ENCODE data around the gene TMEM184C. TPM values are rescaled to one million over a fixed set of nuclear protein-coding genes. Genes with fewer than 3 reads are reported as not detected.

TMEM184C gene
- polyA plus RNA-seq, result 24.1 TPM

DNA sequence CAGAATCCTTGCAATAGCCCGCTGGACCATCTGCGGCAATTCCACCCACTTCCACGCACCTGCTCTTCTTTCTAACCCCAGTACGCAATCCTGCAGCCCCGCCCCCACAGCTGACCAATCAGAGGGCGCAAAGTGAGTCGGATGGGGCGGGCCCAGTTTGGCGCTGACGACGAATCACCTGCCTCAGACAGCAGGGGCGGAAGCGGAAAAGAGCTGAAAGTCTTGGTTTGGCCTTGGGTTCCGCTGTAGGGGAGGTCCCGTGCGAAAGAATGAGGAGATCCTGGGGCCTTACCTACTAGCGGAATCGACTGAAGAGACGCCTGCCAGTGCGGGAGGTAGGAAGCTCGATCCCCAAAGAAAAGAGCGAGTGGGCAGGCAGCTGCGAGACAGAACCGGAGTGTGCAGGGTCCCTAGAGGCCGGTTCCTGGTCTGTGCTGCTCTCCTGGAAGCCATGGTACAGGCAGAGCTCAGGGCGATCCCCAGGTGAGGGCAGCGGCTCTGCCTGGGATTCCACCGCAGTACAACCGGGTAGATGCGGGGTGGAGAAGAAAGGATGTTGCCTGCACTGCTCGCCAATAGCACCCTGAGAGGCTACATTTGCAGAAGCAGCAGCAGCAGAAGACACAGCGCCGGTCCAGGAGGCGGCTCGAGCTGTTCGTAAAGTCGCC, at the start of gene TMEM184C:
TSS of gene TMEM184C (plus strand) at position 225 of the 668 bp plus-strand sequence. CDS start 560 bp downstream, outside the sequence.
- H3K36me3 Mint-ChIP-seq, result peaks cover 5% of the 10 kb centered on the region
- peak within 1 kb of the TSS; percentile 93 to 98 (median 96) for H3K27ac Mint-ChIP-seq

DNA sequence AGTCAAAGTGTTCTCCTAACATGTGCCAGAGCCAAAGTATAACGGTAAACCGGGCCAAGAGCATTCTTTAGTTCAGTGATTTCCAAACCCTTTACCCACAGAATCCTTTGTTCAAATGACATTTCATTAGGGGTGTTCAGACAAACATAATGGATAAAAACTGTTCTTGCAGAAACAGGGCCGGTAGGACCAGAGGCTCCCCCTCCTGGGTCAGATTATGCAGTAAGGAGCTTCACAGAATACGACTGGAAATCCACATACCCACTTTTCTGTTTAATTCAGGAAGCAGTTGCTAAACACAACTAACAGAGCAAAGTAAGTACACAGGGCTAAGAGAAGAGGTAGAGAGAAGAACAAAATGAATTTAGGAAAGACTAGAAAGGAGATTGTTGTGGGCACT, 46.6 kb upstream of the TMEM184C start:
- Mint-ChIP-seq H3K4me1 (no peaks in the 10 kb centered on the region), H3K4me3 (no peak overlapping the region), H3K27ac (no peak overlapping the region)

More for the DNA sequence above, at the start of gene TMEM184C:
- H3K4me1 Mint-ChIP-seq, result peaks cover 24 to 27% (median 24%) of the 10 kb centered on the region in 3 donors
- H3K27me3 Mint-ChIP-seq, result peaks cover 2% of the 10 kb centered on the region
- H3K4me3 Mint-ChIP-seq, result peak within 1 kb of the TSS; percentile 95 to 99 (median 98)
- H3K9me3 Mint-ChIP-seq, result peaks cover 0 to 2% (median 0%) of the 10 kb centered on the region in 3 donors

DNA sequence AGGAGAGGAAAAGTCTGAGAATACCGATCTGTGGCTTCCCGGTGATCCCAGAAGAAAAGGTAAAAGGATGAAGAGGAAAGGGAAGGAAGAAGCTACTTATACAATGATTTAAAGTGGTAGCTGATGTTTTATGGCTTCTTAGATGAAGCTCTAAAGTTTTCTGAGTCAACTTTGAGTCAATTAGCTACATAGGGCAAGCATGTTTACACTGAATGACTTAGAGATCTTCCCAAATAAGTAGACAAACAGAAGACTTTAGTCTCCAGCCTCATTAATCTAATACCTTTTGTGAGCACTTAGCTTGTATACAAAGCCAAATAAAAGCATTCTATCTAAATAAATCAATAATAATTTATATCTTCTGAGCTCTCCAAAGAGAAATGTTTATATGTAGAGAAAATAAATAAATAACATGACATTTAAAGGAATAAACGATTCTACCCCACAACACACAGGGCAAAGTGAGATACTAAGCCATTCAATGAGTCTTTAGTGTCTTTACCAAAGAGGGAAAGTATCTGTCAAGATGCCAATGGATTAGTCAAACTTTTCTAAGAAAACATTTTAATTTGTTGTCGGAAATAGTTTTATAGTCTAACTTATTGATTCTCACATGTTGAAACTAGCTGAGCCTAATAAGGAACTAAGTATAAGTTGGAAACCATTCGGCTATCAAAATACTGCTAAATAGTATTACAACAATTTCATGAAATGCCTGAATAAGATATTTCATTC, 46.0 kb upstream of the TMEM184C start:
- H3K27me3 Mint-ChIP-seq, result peaks cover 1% of the 10 kb centered on the region
- H3K27ac Mint-ChIP-seq, result no peak overlapping the region
- peaks cover 0 to 3% (median 2%) of the 10 kb centered on the region in 3 donors for H3K9me3 Mint-ChIP-seq
- H3K4me3 Mint-ChIP-seq, result no peak overlapping the region
- no peaks in the 10 kb centered on the region for H3K36me3 Mint-ChIP-seq
- H3K4me1 Mint-ChIP-seq, result no peaks in the 10 kb centered on the region

More for the DNA sequence above, 46.6 kb upstream of the TMEM184C start:
- H3K36me3 Mint-ChIP-seq, result no peaks in the 10 kb centered on the region
- no peaks in the 10 kb centered on the region for H3K27me3 Mint-ChIP-seq
- peaks cover 0 to 3% (median 2%) of the 10 kb centered on the region in 3 donors for H3K9me3 Mint-ChIP-seq

DNA sequence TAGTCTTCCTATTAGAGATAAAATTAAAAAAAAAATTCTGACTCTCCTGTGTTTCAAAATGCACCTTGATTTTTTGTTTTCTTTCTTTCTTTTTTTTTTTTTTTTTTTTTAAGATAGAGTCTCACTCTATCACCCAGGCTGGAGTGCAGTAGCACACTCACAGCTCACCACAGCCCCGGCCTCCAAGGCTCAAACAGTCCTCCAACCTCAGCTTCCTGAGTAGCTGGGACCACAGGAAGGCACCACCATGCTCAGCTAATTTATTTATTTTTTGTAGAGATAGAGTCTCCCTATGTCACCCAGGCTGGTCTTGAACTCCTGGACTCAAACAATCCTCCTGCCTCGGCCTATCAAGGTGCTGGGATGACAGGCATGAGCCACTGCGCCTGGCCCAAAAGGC, 41.1 kb upstream of the TMEM184C start:
- peaks cover 5% of the 10 kb centered on the region for H3K27me3 Mint-ChIP-seq
- H3K4me3 Mint-ChIP-seq, result no peak overlapping the region
- no peak overlapping the region for H3K27ac Mint-ChIP-seq
- H3K9me3 Mint-ChIP-seq, result peaks cover 3% of the 10 kb centered on the region in 3 donors
- no peaks in the 10 kb centered on the region for H3K4me1 Mint-ChIP-seq
- no peaks in the 10 kb centered on the region for H3K36me3 Mint-ChIP-seq

DNA sequence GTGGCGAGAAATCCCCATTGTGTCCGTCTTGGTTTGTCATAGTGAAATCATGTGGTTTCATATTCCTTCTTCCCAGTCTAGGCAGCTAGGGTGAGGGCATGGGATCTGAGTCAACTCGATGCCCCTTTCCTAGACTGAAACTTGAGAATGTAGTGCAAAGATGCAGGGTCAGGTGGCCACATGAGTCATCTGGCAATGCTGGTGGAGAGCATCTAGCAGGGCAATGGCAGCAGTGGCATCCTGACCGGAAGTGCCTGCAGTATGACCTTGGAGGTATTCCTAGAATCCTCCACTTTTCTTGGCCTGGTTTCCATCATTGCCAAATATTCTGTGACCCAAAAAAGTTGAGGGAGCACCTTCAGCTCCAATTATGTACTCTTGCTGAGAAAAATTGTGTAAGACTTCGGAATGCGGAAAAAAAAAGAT, 39.1 kb upstream of the TMEM184C start:
- no peaks in the 10 kb centered on the region for H3K36me3 Mint-ChIP-seq
- peaks cover 5% of the 10 kb centered on the region for H3K27me3 Mint-ChIP-seq
- H3K9me3 Mint-ChIP-seq, result peaks cover 3 to 5% (median 3%) of the 10 kb centered on the region in 3 donors
- H3K4me1 Mint-ChIP-seq, result no peaks in the 10 kb centered on the region
- no peak overlapping the region for H3K4me3 Mint-ChIP-seq
- no peak overlapping the region for H3K27ac Mint-ChIP-seq

DNA sequence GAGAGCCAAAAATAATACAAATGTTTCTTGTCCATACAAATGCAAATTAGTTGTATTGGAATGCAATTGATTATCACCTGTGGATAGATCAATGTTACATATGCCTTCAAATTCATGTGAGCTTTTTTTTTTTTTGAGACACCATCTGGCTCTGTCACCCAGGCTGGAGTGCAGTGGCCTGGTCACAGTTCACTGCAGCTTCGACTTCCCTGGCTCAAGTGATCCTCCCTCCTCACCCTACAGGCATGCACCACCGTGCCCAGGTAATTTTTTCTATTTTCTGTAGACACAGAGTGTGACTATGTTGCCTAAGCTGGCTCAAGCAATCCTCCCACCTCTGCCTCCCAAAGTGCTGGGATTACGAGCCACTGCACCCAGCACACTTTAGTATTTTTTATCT, 38.6 kb upstream of the TMEM184C start:
- Mint-ChIP-seq H3K36me3 (no peaks in the 10 kb centered on the region), H3K9me3 (peaks cover 3 to 5% (median 3%) of the 10 kb centered on the region in 3 donors), H3K27me3 (peaks cover 5% of the 10 kb centered on the region), H3K4me1 (no peaks in the 10 kb centered on the region), H3K4me3 (no peak overlapping the region), H3K27ac (no peak overlapping the region)

DNA sequence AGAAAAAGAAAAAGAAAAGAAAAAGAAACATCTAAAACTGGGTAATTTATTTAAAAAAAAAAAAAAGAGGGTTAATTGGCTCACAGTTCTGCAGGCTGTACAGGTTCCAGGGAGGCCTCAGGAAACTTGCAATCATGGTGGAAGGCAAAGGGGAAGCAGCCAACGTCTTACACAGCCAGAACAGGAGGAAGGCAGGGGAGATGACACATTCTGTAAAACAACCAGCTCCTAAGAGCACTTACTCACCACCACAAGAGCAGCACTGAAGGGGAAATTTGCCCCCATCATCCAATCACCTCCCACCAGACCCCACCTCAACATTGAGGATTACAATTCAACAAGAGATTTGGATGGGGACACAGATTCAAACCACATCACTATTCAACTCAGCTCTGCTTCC, 36.8 kb upstream of the TMEM184C start:
- Mint-ChIP-seq H3K4me1 (no peaks in the 10 kb centered on the region), H3K9me3 (peaks cover 9 to 10% (median 9%) of the 10 kb centered on the region in 3 donors), H3K4me3 (no peak overlapping the region), H3K27me3 (peaks cover 5% of the 10 kb centered on the region), H3K27ac (no peak overlapping the region), H3K36me3 (no peaks in the 10 kb centered on the region)

DNA sequence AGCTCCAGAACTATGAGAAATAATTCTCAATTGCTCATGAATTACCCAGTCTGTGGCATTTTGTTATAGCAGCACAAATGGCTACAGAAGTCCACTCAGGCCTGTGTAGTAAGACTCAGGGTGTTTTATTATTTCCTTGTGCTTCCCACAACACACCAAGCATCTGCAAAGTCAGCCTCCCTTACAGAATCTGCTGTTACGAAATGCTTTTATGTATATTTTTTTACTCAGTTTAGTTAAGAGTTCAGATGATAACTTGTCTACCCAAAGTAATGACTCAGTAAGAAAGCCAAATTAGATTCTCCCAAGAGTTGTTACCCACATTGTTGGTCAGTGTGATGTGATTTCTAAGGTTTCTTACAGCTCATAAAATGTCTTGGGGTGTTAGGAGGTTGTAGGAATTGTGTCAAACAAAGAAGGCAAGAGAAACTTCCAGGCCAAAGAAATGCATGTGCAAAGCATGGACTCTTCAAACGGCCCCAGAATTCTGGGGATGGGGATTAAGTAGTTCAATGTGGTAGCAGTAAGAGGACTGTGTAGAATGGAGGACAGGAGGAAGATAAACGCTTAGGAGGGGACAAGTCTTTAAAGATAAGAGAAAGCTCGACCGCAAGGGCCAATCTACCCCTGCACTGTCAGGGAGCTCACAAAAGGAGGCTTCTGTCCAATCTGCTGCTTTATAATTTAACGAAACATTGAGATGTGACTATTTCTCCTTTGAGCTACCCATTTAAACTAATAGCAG, 35.4 kb upstream of the TMEM184C start:
- Mint-ChIP-seq H3K4me3 (peak overlapping the region in 1 of 4 donors; percentile 28), H3K36me3 (no peaks in the 10 kb centered on the region), H3K27me3 (peaks cover 8% of the 10 kb centered on the region), H3K4me1 (no peaks in the 10 kb centered on the region), H3K9me3 (peaks cover 9 to 10% (median 10%) of the 10 kb centered on the region in 3 donors), H3K27ac (no peak overlapping the region)

DNA sequence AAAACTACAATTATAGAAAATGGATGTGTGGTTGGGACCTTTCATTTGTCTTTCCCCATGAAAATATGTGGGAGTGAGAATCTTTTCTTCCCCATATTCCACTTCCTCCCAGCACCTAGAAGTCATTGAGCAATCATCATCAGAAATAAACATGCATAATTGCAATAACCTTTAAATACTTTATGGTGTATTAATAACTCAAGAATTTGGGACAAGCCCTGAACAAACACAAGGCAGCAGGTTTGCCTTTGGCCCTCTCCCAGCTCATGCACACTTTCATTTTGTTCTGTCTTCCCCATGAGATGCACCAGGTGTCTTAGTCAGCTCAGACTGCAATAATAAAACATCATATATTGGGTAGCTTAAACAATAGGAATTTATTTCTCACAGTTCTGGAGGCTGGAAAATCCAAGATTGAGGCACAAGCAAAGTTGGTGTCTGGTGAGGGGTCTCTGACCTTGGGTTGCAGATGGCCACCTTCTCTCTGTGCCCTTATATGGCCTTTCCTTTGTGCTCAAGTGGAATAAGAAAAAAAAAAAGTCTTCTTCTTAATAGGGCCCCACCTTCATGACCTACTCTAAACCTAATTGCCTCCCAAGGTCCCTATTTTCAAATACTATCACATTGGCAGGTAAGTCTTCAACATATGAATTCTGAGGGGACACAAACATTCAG, 34.7 kb upstream of the TMEM184C start:
- Mint-ChIP-seq H3K9me3 (peaks cover 9 to 10% (median 10%) of the 10 kb centered on the region in 3 donors), H3K4me1 (no peaks in the 10 kb centered on the region), H3K27ac (no peak overlapping the region), H3K36me3 (no peaks in the 10 kb centered on the region), H3K4me3 (no peak overlapping the region), H3K27me3 (peaks cover 8% of the 10 kb centered on the region)

DNA sequence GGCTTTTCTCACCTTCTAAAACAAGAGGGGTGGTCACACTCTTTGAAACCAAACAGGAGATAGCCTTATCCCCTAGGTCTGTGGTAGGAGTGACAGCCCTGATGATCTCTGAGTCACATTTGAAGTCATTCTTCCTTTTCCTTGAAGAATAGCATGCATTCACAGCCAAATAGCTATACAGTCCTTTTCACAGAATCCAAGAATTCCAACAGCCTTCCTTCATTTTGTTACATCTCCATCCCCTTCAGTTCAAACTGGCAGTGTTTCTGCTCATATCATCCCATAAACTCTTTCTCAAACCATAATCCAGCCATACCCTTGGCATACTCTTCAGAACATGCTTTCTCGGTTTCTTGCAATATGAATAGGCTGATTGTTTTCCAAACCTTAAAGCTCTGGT, 33.3 kb upstream of the TMEM184C start:
- Mint-ChIP-seq H3K27ac (no peak overlapping the region), H3K4me1 (no peaks in the 10 kb centered on the region), H3K27me3 (peaks cover 8% of the 10 kb centered on the region), H3K9me3 (peaks cover 9 to 10% (median 10%) of the 10 kb centered on the region in 3 donors), H3K4me3 (no peak overlapping the region), H3K36me3 (no peaks in the 10 kb centered on the region)

DNA sequence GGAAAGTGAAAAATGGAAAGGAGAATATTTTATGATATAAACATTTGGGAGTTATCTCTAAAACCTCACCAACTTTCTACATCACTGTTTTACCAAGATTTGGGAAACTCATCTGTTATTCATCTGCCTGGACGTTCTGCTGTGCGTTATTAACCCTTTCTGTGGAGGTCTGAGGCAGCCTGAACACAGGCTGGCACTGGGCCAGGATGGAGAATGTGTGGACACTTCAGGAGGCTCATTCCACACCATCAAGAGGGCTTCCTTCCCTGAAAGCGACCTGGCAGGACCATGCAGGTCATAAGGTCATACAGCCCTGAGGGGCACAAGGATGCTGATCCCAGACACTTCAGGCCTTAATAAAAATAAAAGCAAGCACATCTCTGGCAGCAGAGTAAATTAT, 31.2 kb upstream of the TMEM184C start:
- H3K27me3 Mint-ChIP-seq, result peaks cover 8% of the 10 kb centered on the region
- H3K9me3 Mint-ChIP-seq, result peaks cover 6 to 7% (median 7%) of the 10 kb centered on the region in 3 donors
- no peak overlapping the region for H3K27ac Mint-ChIP-seq
- H3K4me1 Mint-ChIP-seq, result peaks cover 0 to 2% (median 2%) of the 10 kb centered on the region in 3 donors
- H3K4me3 Mint-ChIP-seq, result no peak overlapping the region
- H3K36me3 Mint-ChIP-seq, result no peaks in the 10 kb centered on the region

DNA sequence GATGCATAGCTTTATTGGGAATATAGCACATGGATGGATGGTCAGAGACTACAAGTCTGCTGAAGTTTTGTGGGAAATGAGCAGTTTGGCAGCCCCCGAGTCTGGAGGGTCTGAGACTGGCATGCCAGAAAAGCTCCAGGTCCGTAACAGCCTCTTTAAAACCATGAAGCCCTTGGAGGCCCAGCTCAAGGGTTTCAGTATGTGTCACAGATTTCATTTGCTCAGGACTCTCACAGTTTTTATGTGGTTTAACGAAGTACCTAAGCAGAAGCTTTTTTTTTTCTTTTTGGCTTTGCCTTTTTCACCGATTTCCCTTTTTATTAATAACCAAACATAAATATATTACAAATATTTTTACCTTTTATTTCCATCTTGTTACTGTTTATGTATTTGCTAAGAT, 30.6 kb upstream of the TMEM184C start:
- no peak overlapping the region for H3K4me3 Mint-ChIP-seq
- no peak overlapping the region for H3K27ac Mint-ChIP-seq
- no peaks in the 10 kb centered on the region for H3K36me3 Mint-ChIP-seq
- H3K9me3 Mint-ChIP-seq, result peaks cover 6 to 7% (median 7%) of the 10 kb centered on the region in 3 donors
- peaks cover 8% of the 10 kb centered on the region for H3K27me3 Mint-ChIP-seq
- H3K4me1 Mint-ChIP-seq, result peaks cover 0 to 2% (median 2%) of the 10 kb centered on the region in 3 donors

DNA sequence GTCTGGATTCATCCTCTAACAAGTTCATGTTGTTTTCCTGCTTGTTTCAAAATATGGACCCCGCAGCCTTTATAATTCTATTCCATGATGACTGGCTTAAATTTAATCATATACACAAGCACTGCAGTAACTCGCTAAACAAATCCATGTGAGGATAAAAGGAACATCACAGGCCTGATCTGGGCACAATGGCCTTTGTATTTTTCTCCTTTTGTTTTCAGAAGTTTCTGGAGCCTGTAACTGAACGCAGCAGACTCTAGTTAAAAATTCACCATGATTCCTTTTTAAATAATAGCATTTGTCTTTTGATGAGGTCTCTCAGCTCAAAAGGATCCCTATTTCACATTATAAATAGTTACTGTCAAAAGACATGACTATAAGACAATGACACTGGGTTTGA, 30.2 kb upstream of the TMEM184C start:
- H3K36me3 Mint-ChIP-seq, result no peaks in the 10 kb centered on the region
- peaks cover 8% of the 10 kb centered on the region for H3K27me3 Mint-ChIP-seq
- H3K4me1 Mint-ChIP-seq, result peaks cover 0 to 2% (median 2%) of the 10 kb centered on the region in 3 donors
- no peak overlapping the region for H3K27ac Mint-ChIP-seq
- peaks cover 6 to 7% (median 7%) of the 10 kb centered on the region in 3 donors for H3K9me3 Mint-ChIP-seq
- H3K4me3 Mint-ChIP-seq, result no peak overlapping the region

DNA sequence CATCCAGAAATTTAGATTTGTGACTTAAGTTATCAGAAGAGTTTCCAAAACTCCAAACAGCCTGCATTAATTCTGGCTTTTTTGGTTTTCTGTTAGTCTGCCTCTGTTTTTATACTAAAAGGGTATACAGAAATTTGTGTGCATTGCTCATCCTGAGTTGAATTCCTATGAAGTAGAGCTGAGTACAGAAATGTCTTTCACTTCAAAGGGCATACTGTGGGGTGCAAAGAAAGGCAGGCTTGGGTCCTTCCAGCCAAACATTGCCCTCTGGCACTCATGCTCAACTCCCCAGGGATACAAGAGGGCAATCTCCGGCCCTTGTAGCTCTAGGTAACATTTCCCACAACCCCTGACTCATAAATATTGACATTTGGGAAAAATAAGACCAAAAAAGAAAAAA, 27.6 kb upstream of the TMEM184C start:
- Mint-ChIP-seq H3K36me3 (no peaks in the 10 kb centered on the region), H3K9me3 (peaks cover 2 to 4% (median 3%) of the 10 kb centered on the region in 3 donors), H3K27ac (no peak overlapping the region), H3K4me1 (peaks cover 0 to 2% (median 2%) of the 10 kb centered on the region in 3 donors), H3K4me3 (no peak overlapping the region), H3K27me3 (peaks cover 8% of the 10 kb centered on the region)
